NCI-H2029 (cell line): ENCODE measurements around the gene GHRH.

Source experiments
- DNase-seq: peaks from one replicate; lab custom pipeline; 2025; lab: John Stamatoyannopoulos, UW

Gene GHRH

GRCh38 chr20:37204056-37204455, 57.6 kb downstream of the GHRH start:
- no peak for DNase-seq

GRCh38 chr20:37202267-37202943, 59.2 kb downstream of the GHRH start:
- no peak for DNase-seq

GRCh38 chr20:37201827-37202162, 59.8 kb downstream of the GHRH start:
- DNase-seq: no peak
